Right atrium auricular region (tissue), 2 donors: ENCODE data around the gene ATXN10. TPM values are rescaled to one million over a fixed set of nuclear protein-coding genes. Genes with fewer than 3 reads are reported as not detected.

Experiments
- DNase-seq: peaks from one replicate; pipeline ENCODE4 v3.0.0-alpha.2; 2019; ENCODE audit warnings: low spot score
- H3K27ac ChIP-seq, 2 donors: fragments of 200-600 bp; sonication (generic); 1 replicate in 1 of 2; 2 replicates in 1 of 2; pipeline ENCODE4 v1.5.1; 2016 to 2019
- H3K27me3 ChIP-seq, 2 donors: fragments of 200-600 bp; sonication (generic); one replicate each; pipeline versions ENCODE4 v1.5.1 to v1.6.0; 2017 to 2019
- H3K36me3 ChIP-seq: fragments of 200-600 bp; sonication (generic); one replicate; pipeline ENCODE4 v1.5.1; 2016
- H3K4me1 ChIP-seq, 2 donors: fragments of 200-600 bp; sonication (generic); one replicate each; pipeline versions ENCODE4 v1.5.1 to v1.6.0; 2017 to 2019
- H3K4me3 ChIP-seq, 2 donors: fragments of 200-600 bp; sonication (generic); 1 replicate in 1 of 2; 2 replicates in 1 of 2; pipeline ENCODE4 v1.5.1; 2017 to 2019; ENCODE audit warnings: mild to moderate bottlenecking in 1 of 2, moderate library complexity in 1 of 2
- H3K9me3 ChIP-seq, 2 donors: fragments of 200-600 bp; sonication (generic); one replicate each; pipeline ENCODE4 v1.5.1; 2019
- CTCF ChIP-seq, 2 donors: fragments of 200-600 bp; sonication (generic); IDR thresholded peaks; one replicate each; pipeline ENCODE4 v1.5.1; 2019; ENCODE audit warnings: antibody characterized with exemption in 2 of 2
- total RNA-seq, 2 donors: library from RNA; depleted of rRNA; stranded (reverse); fragments of >200 nt; gene quantifications; one replicate each; pipeline ENCODE4 v1.1.0, GENCODE V29; 2016

ATXN10 gene
- total RNA-seq, 2 donors from 2014 or later: 85.3 to 88.5 TPM

GRCh38 chr22:45860201-45860600 lies 188.6 kb downstream of the ATXN10 start:
- H3K27me3 ChIP-seq: no peaks in the 10 kb centered on the region
- H3K36me3 ChIP-seq: peaks cover 6% of the 10 kb centered on the region
- peak; percentile 48 for DNase-seq
- no peak overlapping the region for H3K27ac ChIP-seq
- H3K4me3 ChIP-seq: no peak overlapping the region
- no peak for TF ChIP-seq CTCF (IDR thresholded peaks at IDR 0.05)
- peaks cover 0 to 12% of the 10 kb centered on the region in 2 donors for H3K4me1 ChIP-seq
- H3K9me3 ChIP-seq: no peaks in the 10 kb centered on the region

GRCh38 chr22:45861259-45861658 lies 189.6 kb downstream of the ATXN10 start:
- Histone ChIP-seq H3K9me3 (no peaks in the 10 kb centered on the region), H3K4me1 (peaks cover 0 to 13% of the 10 kb centered on the region in 2 donors), H3K36me3 (peaks cover 6% of the 10 kb centered on the region), H3K27me3 (no peaks in the 10 kb centered on the region), H3K27ac (no peak overlapping the region), H3K4me3 (no peak overlapping the region)
- no peak for TF ChIP-seq CTCF (IDR thresholded peaks at IDR 0.05)
- DNase-seq: peak; percentile 34

- DNase-seq: peak; percentile 70
- no peaks in the 10 kb centered on the region for H3K27me3 ChIP-seq
- H3K36me3 ChIP-seq: peaks cover 4% of the 10 kb centered on the region
- peak; percentile 97 for TF ChIP-seq CTCF (IDR thresholded peaks at IDR 0.05)
- H3K4me3 ChIP-seq: no peak overlapping the region
- H3K27ac ChIP-seq: no peak overlapping the region
- H3K9me3 ChIP-seq: no peaks in the 10 kb centered on the region
- peaks cover 0 to 30% of the 10 kb centered on the region in 2 donors for H3K4me1 ChIP-seq
Measured at GRCh38 chr22:45863981-45864751, 192.5 kb downstream of the ATXN10 start.

GRCh38 chr22:45864959-45865476 lies 193.4 kb downstream of the ATXN10 start:
- peak; percentile 48 for DNase-seq
- Histone ChIP-seq H3K27me3 (no peaks in the 10 kb centered on the region), H3K4me1 (peaks cover 0 to 30% of the 10 kb centered on the region in 2 donors)

GRCh38 chr22:45865561-45866125 lies 194.0 kb downstream of the ATXN10 start:
- DNase-seq: no peak
- TF ChIP-seq CTCF (IDR thresholded peaks at IDR 0.05): no peak
- peaks cover 0 to 30% of the 10 kb centered on the region in 2 donors for H3K4me1 ChIP-seq
- no peaks in the 10 kb centered on the region for H3K9me3 ChIP-seq
- H3K27ac ChIP-seq: no peak overlapping the region
- no peaks in the 10 kb centered on the region for H3K27me3 ChIP-seq
- H3K36me3 ChIP-seq: no peaks in the 10 kb centered on the region
- H3K4me3 ChIP-seq: no peak overlapping the region

More at GRCh38 chr22:45864959-45865476, 193.4 kb downstream of the ATXN10 start:
- H3K9me3 ChIP-seq: no peaks in the 10 kb centered on the region
- no peaks in the 10 kb centered on the region for H3K36me3 ChIP-seq
- no peak overlapping the region for H3K4me3 ChIP-seq
- TF ChIP-seq CTCF (IDR thresholded peaks at IDR 0.05): no peak
- no peak overlapping the region for H3K27ac ChIP-seq
